Endothelial cell of umbilical vein (primary cell): ENCODE data around the gene EIF2S1. TPM values are rescaled to one million over a fixed set of nuclear protein-coding genes. Genes with fewer than 3 reads are reported as not detected.

ENCODE experiments used
- BruUV-seq: library from RNA; stranded (reverse); fragments of 400-500 nt; replicated peaks from 2 replicates; lab custom pipeline; 2021; lab: Mats Ljungman, UMichigan
- CTCF ChIA-PET: fragments of 300-600, 350-600 bp; sonication (Branson Sonifier 250); formaldehyde crosslinking; loops from one replicate; lab custom pipeline; 2021; ENCODE audit warnings: antibody characterized with exemption, inconsistent platforms; lab: Charles Lee
- POLR2A ChIA-PET: fragments of 300-600, 350-600 bp; sonication (Branson Sonifier 250); formaldehyde crosslinking; loops from one replicate; lab custom pipeline; 2021; ENCODE audit warnings: antibody characterized with exemption, inconsistent platforms; lab: Charles Lee
- DNase-seq: peaks from one replicate; pipeline ENCODE4 v3.0.0-alpha.2; 2011; ENCODE audit warnings: low read depth, low spot score
- FAIRE-seq: peaks from 2 replicates; lab custom pipeline; 2011; peaks lifted over from hg19 to GRCh38; lab: Jason Lieb, UNC
- H2AFZ ChIP-seq: 2 replicates; pipeline ENCODE4 v1.6.0; 2012; ENCODE audit warnings: low read depth, low read length, control low read depth, inconsistent platforms
- H3K27ac ChIP-seq: 2 replicates; pipeline ENCODE4 v1.5.1; 2011; ENCODE audit warnings: low read depth, mild to moderate bottlenecking, control low read depth, low read length, moderate library complexity; ENCODE audit not compliant: insufficient read depth
- H3K27me3 ChIP-seq, 2 experiments: 2 replicates each; pipeline versions ENCODE4 v1.6.0 to v1.6.1; 2011; ENCODE audit warnings: low read length in 2 of 2, mixed read lengths in 1 of 2; ENCODE audit not compliant: control insufficient read depth in 2 of 2, insufficient read depth in 2 of 2
- H3K36me3 ChIP-seq, 2 experiments: 2 replicates in 1 of 2; 3 replicates in 1 of 2; pipeline ENCODE4 v1.5.1; 2011; ENCODE audit warnings: low read length in 2 of 2, mild to moderate bottlenecking in 1 of 2, moderate library complexity in 1 of 2; ENCODE audit not compliant: control insufficient read depth in 2 of 2, insufficient read depth in 2 of 2; ENCODE audit errors: extremely low read depth in 1 of 2
- H3K4me1 ChIP-seq: 3 replicates; pipeline ENCODE4 v1.5.1; 2011; ENCODE audit warnings: mild to moderate bottlenecking, low read length; ENCODE audit not compliant: control insufficient read depth, insufficient read depth; ENCODE audit errors: extremely low read depth
- H3K4me2 ChIP-seq: 2 replicates; pipeline ENCODE4 v1.6.1; 2011; ENCODE audit warnings: low read length, control low read depth, mixed read lengths; ENCODE audit not compliant: insufficient read depth
- H3K4me3 ChIP-seq, 3 experiments: fragments of 200-600 bp in 1 of 3; sonication (generic), shearing (Covaris generic) in 1 of 3; replicated peaks in 1 of 3; 2 replicates each; pipeline ENCODE4 v1.5.1; 2011 to 2016; ENCODE audit warnings: control low read depth in 3 of 3, low read length in 3 of 3, mild to moderate bottlenecking in 2 of 3, inconsistent platforms in 1 of 3, low read depth in 1 of 3, moderate library complexity in 1 of 3; ENCODE audit not compliant: insufficient read depth in 1 of 3
- H3K79me2 ChIP-seq: 2 replicates; pipeline ENCODE4 v1.6.0; 2012; ENCODE audit warnings: low read length, inconsistent platforms; ENCODE audit not compliant: control insufficient read depth, insufficient read depth
- H3K9ac ChIP-seq: replicated peaks from 2 replicates; pipeline ENCODE3; 2011; ENCODE audit warnings: low read length, control low read depth; ENCODE audit not compliant: insufficient read depth; ENCODE audit errors: extremely low read depth
- H3K9me1 ChIP-seq: replicated peaks from 3 replicates; pipeline ENCODE4 v1.6.0; 2011; ENCODE audit warnings: mild to moderate bottlenecking, low read length; ENCODE audit not compliant: control insufficient read depth, insufficient read depth; ENCODE audit errors: extremely low read depth
- H3K9me3 ChIP-seq: replicated peaks from 2 replicates; pipeline ENCODE4 v1.5.1; 2012; ENCODE audit warnings: low read length, inconsistent platforms; ENCODE audit not compliant: control insufficient read depth, insufficient read depth
- H4K20me1 ChIP-seq: replicated peaks from 2 replicates; pipeline ENCODE3; 2011; ENCODE audit warnings: mild to moderate bottlenecking, low read length; ENCODE audit not compliant: control insufficient read depth, insufficient read depth; ENCODE audit errors: extremely low read depth
- CTCF ChIP-seq, 2 donors: IDR thresholded peaks; 1 replicate in 1 of 2; 2 replicates in 1 of 2; pipeline ENCODE4 v1.5.1; 2011; ENCODE audit warnings: low read length in 2 of 2, mild to moderate bottlenecking in 2 of 2, moderate library complexity in 2 of 2, control low read depth in 1 of 2, inconsistent platforms in 1 of 2, low read depth in 1 of 2; ENCODE audit not compliant: insufficient read depth in 1 of 2; ENCODE audit errors: extremely low read depth in 1 of 2
- JUN ChIP-seq: IDR thresholded peaks from 2 replicates; pipeline ENCODE4 v1.6.1; 2011; ENCODE audit warnings: borderline replicate concordance, low read depth; ENCODE audit not compliant: insufficient read length, insufficient read depth
- MAX ChIP-seq: IDR thresholded peaks from 2 replicates; pipeline ENCODE4 v1.6.1; 2011; ENCODE audit not compliant: insufficient read depth, insufficient read length
- dilution Hi-C: fragments of 300-500 bp; cut with MboI; formaldehyde crosslinking; loops from one replicate; pipeline ENCODE4 v1.15.0; 2019; ENCODE audit warnings: low sequenced_read_pairs; ENCODE audit not compliant: extremely low pct_ligation_motif_present
- intact Hi-C: fragments of 100-400 bp; cut with micrococcal nuclease; formaldehyde crosslinking; loops from one replicate; pipeline ENCODE4 v1.10.0; 2022
- polyA plus RNA-seq, 4 experiments: library from polyadenylated mRNA; depleted of rRNA in 3 of 4; stranded (reverse) in 3 of 4; unstranded in 1 of 4; fragments of >200 nt; gene quantifications; 2 replicates each; pipeline versions ENCODE4 v1.2.1 to v1.2.3, GENCODE V29; 2011 to 2012; ENCODE audit warnings: missing spikeins in 1 of 4
- total RNA-seq: library from RNA; stranded (reverse); gene quantifications from 2 replicates; pipeline ENCODE4 v1.2.3, GENCODE V29; 2021

Gene EIF2S1
- total and polyA plus RNA-seq, 2 donors (not counting 3 experiments of a cell fraction or from before 2014, with no cell fraction given): 36.8 to 135 TPM

GRCh38 chr14:67387195-67387594, 27.1 kb downstream of the EIF2S1 start:
- no peak overlapping the region for H3K4me2 ChIP-seq

More at GRCh38 chr14:67387195-67387594, 27.1 kb downstream of the EIF2S1 start:
- FAIRE-seq: no peak
- Histone ChIP-seq H3K9me3 (no peaks in the 10 kb centered on the region), H3K9me1 (no peaks in the 10 kb centered on the region), H3K27me3 (no peaks in the 10 kb centered on the region), H3K79me2 (no peaks in the 10 kb centered on the region), H3K36me3 (peaks cover 7 to 31% of the 10 kb centered on the region in 2 experiments), H3K9ac (no peak overlapping the region), H2AFZ (no peak overlapping the region), H3K27ac (no peak overlapping the region), H4K20me1 (no peaks in the 10 kb centered on the region), H3K4me1 (no peaks in the 10 kb centered on the region), H3K4me3 (no peak overlapping the region)
- BruUV-seq: no TSS peak
- intact Hi-C loops: no loop called here
- no peak for DNase-seq
- ChIA-PET POLR2A (no interaction called here), CTCF (interaction anchor here (1.2 to 1.6 kb wide), 2 partner anchors 23 to 28 kb away, joined by 3 to 5 read pairs; partner anchors contain the start of gene ATP6V1D)
- TF ChIP-seq MAX: no peak
- TF ChIP-seq JUN: no peak
- no peak for TF ChIP-seq CTCF (IDR thresholded peaks at IDR 0.05; ENCODE audit: extremely low read depth in 1 of 2, insufficient read depth in 1 of 2, low read depth in 1 of 2, low read length in 2 of 2)
- dilution Hi-C loops: no loop called here
